Activated naive CD4-positive, alpha-beta T cell treated with anti-CD3 and anti-CD28 coated beads, Interleukin-2, amount 50 U/mL, for 16 hours (primary cell): ENCODE data around the gene CCNYL1.
"Not testable (repeated sequence)": the region's sequence is repeated elsewhere in the genome, so short reads cannot be mapped to it uniquely, and the experiment has no call there.

Experiments
- DNase-seq: peaks from one replicate; pipeline ENCODE4 v3.0.0-alpha.2; 2020

CCNYL1 gene

GRCh38 chr2:207698301-207698700 is 13.1 kb upstream of the CCNYL1 start:
- DNase-seq, result no peak

GRCh38 chr2:207704078-207704477 is 7.4 kb upstream of the CCNYL1 start:
- DNase-seq, result no peak

- DNase-seq, result no peak
Observed at GRCh38 chr2:207704671-207705070, 6.8 kb upstream of the CCNYL1 start.

DNA sequence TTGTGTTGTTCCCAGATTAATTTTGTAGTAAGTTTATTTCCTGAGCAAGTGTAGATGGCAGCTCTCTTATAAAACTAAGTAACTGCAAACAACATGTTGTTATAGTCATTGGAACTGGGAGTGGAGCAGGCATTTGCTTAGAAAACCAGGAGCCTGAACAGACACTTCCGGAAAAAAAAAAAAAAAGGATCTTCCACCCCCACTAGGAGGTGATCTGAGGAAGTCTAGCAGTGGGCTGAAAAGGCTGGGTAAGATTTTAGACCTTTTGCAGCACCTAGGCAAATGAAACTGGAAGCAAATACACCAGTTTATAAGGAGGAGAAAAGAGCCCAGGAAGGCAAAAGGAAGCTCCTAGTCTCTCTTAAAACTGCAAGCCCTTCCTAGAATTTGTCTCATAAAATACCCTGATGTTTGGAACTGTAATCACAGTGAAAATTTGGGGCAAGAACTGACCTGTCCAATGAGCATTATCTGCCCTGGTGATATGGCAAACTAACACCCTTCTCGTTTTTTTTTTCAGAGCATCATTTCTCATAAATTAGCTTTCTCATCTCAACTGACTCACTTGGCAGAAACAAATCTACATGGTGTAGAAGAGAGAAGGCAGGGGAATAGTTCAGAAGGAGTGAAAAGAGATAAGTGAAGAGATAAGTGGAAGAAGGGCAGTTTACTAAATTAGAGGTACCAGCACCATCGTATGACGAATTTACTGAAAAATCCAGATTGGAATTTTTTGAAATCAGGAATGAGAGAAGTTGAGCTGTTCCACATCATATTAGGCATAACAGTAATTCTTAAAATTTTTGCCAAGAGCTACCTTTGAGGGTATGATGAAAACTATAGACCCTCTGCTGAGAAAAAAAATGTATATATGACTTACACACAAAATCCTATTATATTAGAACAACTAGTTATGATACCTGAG is 4.2 kb upstream of the CCNYL1 start:
- no peak for DNase-seq

GRCh38 chr2:207711750-207712530 is 500 bp downstream of the CCNYL1 start:
- peak; percentile 48 for DNase-seq

GRCh38 chr2:207716056-207716455 is 4.6 kb downstream of the CCNYL1 start:
- DNase-seq, result no peak

- DNase-seq, result no peak
Observed at GRCh38 chr2:207718521-207718920, 7.1 kb downstream of the CCNYL1 start.

GRCh38 chr2:207719008-207719407 is 7.6 kb downstream of the CCNYL1 start:
- no peak for DNase-seq

DNA sequence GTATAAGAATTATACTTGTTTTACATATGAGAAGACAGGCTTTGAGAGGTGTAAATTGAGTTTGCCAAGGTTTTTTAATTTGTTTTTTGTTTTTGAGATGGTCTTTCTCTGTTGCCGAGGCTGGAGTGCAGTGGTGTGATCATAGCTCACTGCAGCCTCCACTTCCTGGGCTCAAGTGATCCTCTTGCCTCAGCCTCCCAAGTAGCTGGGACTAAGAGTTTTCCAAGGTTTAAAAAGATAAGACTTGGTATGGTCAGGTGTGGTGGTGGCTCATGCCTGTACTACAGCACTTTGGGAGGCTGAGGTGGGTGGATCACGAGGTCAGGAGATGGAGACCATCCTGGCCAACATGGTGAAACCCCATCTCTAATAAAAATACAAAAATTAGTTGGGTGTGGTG is 8.2 kb downstream of the CCNYL1 start:
- not testable (repeated sequence) for DNase-seq

DNA sequence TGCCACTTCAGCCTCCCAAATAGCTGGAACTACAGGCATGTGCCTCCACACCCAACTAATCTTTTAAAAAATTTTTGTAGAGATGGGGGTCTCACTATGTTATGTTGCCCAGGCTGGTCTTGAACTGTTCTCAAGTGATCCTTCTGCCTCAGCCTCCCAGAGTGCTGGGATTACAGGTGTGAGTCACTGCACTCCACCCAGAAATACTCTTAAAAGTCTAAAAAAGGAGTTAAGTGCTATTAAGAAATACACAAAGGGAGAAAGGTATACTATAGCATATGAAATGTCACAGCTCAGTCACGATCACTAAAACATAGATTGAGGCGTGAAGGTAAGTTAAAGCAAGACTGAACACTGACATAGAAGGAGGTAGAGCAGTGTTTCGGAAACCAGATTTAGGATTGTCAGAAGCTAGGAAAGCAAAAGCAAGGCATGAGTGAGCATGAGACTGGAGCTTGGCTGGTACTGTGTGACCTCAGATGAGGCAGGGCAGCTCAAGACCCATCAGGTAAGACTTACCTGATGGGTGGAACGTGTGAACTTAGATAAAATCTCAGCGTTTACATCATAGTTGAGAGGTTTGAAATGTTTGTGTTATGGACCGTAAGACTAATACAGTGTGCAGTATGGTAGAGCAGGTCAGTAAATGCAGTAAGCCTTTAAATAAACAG is 9.2 kb downstream of the CCNYL1 start:
- DNase-seq, result no peak

DNA sequence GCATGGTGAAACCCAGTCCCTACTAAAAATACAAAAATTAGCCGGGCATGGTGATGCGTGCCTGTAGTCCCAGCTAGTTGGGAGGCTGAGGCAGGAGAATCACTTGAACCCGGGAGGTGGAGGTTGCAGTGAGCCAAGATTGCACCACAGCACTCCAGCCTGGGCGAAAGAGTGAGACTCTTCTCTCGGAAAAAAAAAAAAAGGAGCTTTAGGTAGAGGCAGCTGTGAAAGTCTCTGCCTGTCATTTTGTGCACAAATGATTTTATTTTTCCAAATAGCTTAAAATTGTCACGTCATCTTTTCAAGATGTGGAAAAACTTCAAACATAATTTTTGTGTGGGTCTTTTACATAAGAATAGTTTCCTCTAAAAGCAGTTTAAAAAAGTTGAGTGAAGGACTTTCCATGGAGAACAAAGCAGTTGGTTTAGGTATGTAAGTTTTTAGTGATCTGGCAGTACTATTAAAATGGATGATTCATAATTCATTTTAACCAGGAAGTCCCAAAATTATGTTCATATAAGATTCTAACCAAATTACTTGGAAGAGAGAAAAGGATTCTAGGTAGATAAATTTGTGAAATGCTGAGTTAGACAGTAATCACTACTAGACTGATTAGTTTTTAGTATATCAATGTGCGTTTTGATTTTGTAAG is 11.5 kb downstream of the CCNYL1 start:
- no peak for DNase-seq

GRCh38 chr2:207723425-207723787 is 12.0 kb downstream of the CCNYL1 start:
- DNase-seq, result not testable (repeated sequence)

GRCh38 chr2:207724113-207724512 is 12.7 kb downstream of the CCNYL1 start:
- no peak for DNase-seq

GRCh38 chr2:207725873-207726578 is 14.6 kb downstream of the CCNYL1 start:
- DNase-seq, result no peak

GRCh38 chr2:207727261-207727660 is 15.8 kb downstream of the CCNYL1 start:
- DNase-seq, result no peak

DNA sequence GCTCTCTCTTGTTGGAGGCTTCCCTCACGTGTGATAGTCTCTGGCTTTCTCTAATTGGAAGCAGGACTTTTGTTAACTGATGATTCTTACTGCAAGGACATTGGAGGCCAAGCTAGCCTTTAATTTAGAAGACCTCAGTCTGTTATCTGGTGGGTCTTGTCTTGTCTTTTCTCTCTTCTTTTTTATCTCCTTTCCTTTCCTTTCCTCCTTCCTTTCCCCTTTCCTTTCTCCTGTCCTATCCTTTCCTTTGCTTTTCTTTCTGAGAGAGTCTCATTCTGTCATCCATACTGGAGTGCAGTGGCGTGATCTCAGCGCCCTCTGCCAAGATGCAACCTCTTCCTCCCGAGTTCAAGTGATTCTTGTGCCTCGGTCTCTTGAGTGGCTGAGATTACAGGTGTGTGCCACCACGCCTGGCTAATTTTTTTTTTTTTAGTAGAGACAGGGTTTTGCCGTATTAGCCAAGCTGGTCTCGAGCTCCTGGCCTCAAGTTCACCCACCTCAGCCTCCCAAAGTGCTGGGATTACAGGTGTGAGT is 18.1 kb downstream of the CCNYL1 start:
- no peak for DNase-seq

- DNase-seq, result no peak
Observed at GRCh38 chr2:207731138-207731537, 19.7 kb downstream of the CCNYL1 start.

DNA sequence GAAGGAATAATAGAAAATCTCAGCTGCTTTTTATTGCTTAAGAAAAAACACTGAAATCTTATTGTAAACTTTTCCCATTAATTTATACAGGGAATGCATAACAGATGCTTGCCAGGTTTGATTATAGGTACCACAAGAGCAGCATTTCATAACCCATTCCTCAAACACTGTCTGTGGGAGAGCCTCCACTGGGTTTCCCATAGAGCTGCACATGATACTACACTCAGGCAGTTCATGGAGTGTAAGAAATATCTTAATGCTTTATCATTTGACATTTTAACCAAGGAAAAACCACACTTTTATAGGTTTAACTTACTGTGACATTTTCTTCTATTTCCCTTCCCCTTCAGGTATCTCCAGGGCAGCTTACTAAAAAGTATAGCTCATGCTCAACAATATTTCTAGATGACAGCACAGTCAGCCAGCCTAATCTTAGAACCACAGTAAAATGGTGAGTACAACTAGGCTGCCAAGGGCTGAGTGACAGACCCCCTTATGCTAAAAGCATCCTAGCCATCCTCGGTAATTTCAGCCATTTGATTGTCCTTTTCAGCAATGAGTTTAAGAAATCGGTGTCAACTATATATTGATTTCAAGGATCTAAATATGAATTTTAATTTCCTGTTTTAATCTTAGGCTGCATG is 22.3 kb downstream of the CCNYL1 start:
- DNase-seq, result no peak

DNA sequence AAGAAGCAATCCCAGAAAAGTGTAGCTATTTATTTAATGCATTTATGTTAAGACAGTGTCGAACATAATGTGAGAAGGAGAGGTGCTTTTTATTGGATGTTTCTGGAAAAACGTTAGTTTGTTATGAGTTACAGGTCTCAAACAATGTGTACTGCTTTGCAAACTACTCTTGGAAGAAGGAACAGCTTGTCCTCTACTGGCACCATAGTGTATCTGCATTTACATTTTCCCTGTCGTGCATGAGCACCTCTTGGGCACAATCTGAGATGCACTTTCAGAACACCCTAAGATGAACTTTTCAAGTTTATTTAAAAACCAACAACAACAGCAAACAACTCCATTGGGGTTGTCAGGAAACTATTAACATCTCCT is 22.8 kb downstream of the CCNYL1 start:
- DNase-seq, result no peak

GRCh38 chr2:207734636-207735512 is 23.4 kb downstream of the CCNYL1 start:
- DNase-seq, result no peak

DNA sequence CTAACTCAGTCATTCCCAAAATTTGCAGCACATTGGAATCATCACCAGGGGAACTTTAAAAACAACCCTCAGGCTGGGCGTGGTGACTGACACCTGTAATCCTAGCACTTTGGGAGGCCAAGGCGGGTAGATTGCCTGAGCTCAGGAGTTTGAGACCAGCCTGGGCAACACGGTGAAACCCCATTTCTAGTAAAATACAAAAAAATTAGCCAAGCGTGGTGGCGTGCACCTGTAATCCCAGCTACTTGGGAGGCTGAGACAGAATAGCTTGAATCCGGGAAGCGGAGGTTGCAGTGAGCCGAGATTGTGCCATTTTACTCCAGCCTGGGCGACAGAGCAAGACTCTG is 24.0 kb downstream of the CCNYL1 start:
- DNase-seq, result not testable (repeated sequence)
